ENCODE results near the gene GGTA1. TPM values are rescaled to one million over a fixed set of nuclear protein-coding genes. Genes with fewer than 3 reads are reported as not detected.

The GGTA1 gene
- total RNA-seq, 1 donor from 2014 or later, result not detected

- Mint-ChIP-seq H3K27ac (ENCODE audit: unreplicated experiment) (no peak overlapping the region), H3K36me3 (ENCODE audit: unreplicated experiment) (no peaks in the 10 kb centered on the region)
- no peak for DNase-seq
Observed at GRCh38 chr9:121484651-121485446, 14.8 kb downstream of the GGTA1 start.

DNA sequence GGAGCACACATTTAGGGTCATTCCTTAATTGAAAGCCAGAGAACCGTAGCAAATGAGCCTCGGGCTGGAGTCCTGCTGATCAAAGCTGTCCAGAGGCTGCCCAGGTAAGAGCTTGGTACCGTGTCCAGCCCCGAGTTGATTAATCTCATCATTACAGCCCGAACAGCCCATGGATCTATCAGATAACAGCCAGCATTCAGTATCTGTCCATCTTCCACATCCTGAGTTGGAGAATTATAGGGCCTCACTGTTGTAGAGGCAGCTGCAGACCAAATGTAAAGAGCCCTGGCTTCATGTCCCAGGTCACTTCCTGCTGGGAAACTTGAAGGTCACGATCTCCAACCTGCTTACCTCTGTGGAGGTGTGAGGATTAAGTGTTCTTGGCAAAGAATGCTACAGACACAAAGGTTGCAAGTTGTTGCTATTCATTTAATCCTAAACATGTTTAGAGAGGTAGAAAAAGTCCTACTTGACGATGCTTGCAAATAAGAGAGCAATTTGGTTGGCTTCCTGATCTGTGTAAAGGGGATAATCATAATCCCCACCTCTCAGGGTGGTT lies 16.1 kb downstream of the GGTA1 start:
- TF ChIP-seq, protein P1, sequence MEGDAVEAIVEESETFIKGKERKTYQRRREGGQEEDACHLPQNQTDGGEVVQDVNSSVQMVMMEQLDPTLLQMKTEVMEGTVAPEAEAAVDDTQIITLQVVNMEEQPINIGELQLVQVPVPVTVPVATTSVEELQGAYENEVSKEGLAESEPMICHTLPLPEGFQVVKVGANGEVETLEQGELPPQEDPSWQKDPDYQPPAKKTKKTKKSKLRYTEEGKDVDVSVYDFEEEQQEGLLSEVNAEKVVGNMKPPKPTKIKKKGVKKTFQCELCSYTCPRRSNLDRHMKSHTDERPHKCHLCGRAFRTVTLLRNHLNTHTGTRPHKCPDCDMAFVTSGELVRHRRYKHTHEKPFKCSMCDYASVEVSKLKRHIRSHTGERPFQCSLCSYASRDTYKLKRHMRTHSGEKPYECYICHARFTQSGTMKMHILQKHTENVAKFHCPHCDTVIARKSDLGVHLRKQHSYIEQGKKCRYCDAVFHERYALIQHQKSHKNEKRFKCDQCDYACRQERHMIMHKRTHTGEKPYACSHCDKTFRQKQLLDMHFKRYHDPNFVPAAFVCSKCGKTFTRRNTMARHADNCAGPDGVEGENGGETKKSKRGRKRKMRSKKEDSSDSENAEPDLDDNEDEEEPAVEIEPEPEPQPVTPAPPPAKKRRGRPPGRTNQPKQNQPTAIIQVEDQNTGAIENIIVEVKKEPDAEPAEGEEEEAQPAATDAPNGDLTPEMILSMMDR (IDR thresholded peaks at IDR 0.05; ENCODE audit: partially characterized antibody, unreplicated experiment), result no peak

More at GRCh38 chr9:121484651-121485446, 14.8 kb downstream of the GGTA1 start:
- Mint-ChIP-seq H3K27me3 (ENCODE audit: unreplicated experiment) (no peaks in the 10 kb centered on the region), H3K9me3 (ENCODE audit: unreplicated experiment) (no peaks in the 10 kb centered on the region), H3K4me1 (ENCODE audit: low read depth, unreplicated experiment) (no peaks in the 10 kb centered on the region), H3K4me3 (ENCODE audit: unreplicated experiment) (no peak overlapping the region)
- TF ChIP-seq, protein P1 (IDR thresholded peaks at IDR 0.05; ENCODE audit: partially characterized antibody, unreplicated experiment), result no peak

GRCh38 chr9:121483049-121483448 lies 16.6 kb downstream of the GGTA1 start:
- no peak overlapping the region for H3K4me3 Mint-ChIP-seq (ENCODE audit: unreplicated experiment)
- H3K27me3 Mint-ChIP-seq (ENCODE audit: unreplicated experiment), result no peaks in the 10 kb centered on the region
- H3K9me3 Mint-ChIP-seq (ENCODE audit: unreplicated experiment), result no peaks in the 10 kb centered on the region
- TF ChIP-seq, protein P1 (IDR thresholded peaks at IDR 0.05; ENCODE audit: partially characterized antibody, unreplicated experiment), result no peak
- H3K36me3 Mint-ChIP-seq (ENCODE audit: unreplicated experiment), result no peaks in the 10 kb centered on the region
- H3K27ac Mint-ChIP-seq (ENCODE audit: unreplicated experiment), result no peak overlapping the region
- no peaks in the 10 kb centered on the region for H3K4me1 Mint-ChIP-seq (ENCODE audit: low read depth, unreplicated experiment)
- DNase-seq, result no peak

More for the DNA sequence above, 16.1 kb downstream of the GGTA1 start:
- Mint-ChIP-seq H3K4me3 (ENCODE audit: unreplicated experiment) (no peak overlapping the region), H3K9me3 (ENCODE audit: unreplicated experiment) (no peaks in the 10 kb centered on the region), H3K36me3 (ENCODE audit: unreplicated experiment) (no peaks in the 10 kb centered on the region), H3K27me3 (ENCODE audit: unreplicated experiment) (no peaks in the 10 kb centered on the region), H3K27ac (ENCODE audit: unreplicated experiment) (no peak overlapping the region), H3K4me1 (ENCODE audit: low read depth, unreplicated experiment) (no peaks in the 10 kb centered on the region)
- no peak for DNase-seq

DNA sequence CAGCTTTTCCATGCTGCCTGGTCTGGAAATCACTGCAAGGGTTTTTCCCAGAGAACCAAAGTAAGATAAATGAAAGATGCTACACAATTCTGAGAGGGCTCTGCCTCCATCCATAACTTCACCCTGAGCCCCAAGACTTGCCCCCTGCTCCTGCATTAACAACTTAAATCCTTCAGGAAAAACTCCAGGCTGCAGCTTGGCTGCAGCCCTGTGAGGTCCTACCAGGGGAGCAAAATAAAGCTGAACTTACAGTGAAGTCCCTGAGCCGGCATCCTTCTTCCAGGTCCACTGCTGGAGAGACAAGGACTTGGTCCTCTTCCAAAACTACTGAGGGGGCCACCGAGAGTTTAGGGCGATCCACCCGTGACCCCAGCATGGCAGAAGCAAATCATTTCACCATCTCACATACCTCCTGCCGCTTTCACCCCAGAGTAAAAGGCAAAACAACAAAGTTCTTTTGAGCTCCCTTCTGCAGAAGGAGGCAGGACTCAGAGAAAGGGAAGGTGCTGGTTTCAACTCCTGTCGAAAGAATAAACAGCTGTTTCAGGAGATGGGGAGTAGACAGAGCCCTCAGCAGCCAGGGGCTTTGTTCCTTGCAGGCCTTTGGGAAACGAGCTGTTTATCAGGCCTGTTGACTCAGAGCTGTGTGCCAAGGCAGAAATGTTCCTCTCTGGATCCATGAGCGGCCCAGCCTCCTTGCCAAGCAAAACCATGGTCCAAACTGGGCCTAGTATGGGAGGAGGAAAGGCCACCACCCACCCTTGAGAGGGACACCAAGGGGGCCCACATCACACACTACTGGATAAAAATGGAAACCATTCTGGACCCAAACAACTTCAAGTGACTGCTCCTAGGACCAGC lies 20.6 kb downstream of the GGTA1 start:
- H3K9me3 Mint-ChIP-seq (ENCODE audit: unreplicated experiment), result peaks cover 3% of the 10 kb centered on the region
- H3K27me3 Mint-ChIP-seq (ENCODE audit: unreplicated experiment), result peaks cover 4% of the 10 kb centered on the region
- DNase-seq, result no peak
- no peak overlapping the region for H3K27ac Mint-ChIP-seq (ENCODE audit: unreplicated experiment)
- no peak overlapping the region for H3K4me3 Mint-ChIP-seq (ENCODE audit: unreplicated experiment)
- H3K36me3 Mint-ChIP-seq (ENCODE audit: unreplicated experiment), result no peaks in the 10 kb centered on the region
- TF ChIP-seq, protein P1 (IDR thresholded peaks at IDR 0.05; ENCODE audit: partially characterized antibody, unreplicated experiment), result no peak
- no peaks in the 10 kb centered on the region for H3K4me1 Mint-ChIP-seq (ENCODE audit: low read depth, unreplicated experiment)

All from glutamatergic neuron (in vitro differentiated cells).